Dermis microvascular lymphatic vessel endothelial cell (primary cell): ENCODE results near the gene COL6A5. TPM values are rescaled to one million over a fixed set of nuclear protein-coding genes. Genes with fewer than 3 reads are reported as not detected.
A peak's percentile ranks its signal among the peaks of the same experiment; 100 is the strongest.
"Not testable (repeated sequence)": the region's sequence is repeated elsewhere in the genome, so short reads cannot be mapped to it uniquely, and the experiment has no call there.

Experiments
- DNase-seq, 2 donors: peaks; one replicate each; pipeline versions ENCODE4 v3.0.0 to v3.0.0-alpha.2; 2010; ENCODE audit warnings: low read depth in 2 of 2
- total RNA-seq: library from RNA; depleted of rRNA; stranded (reverse); fragments of >200 nt; gene quantifications from 2 replicates; pipeline ENCODE4 v1.2.1, GENCODE V29; 2014

Gene COL6A5
- total RNA-seq, 1 donor from 2014 or later = not detected

GRCh38 chr3:130442284-130442683 is 96.8 kb downstream of the COL6A5 start:
- DNase-seq = no peak

GRCh38 chr3:130446840-130447239 is 101.4 kb downstream of the COL6A5 start:
- DNase-seq = not testable (repeated sequence)

GRCh38 chr3:130448155-130448554 is 102.7 kb downstream of the COL6A5 start:
- DNase-seq = not testable (repeated sequence)

GRCh38 chr3:130456540-130456939 is 111.1 kb downstream of the COL6A5 start:
- no peak for DNase-seq

GRCh38 chr3:130457671-130458070 is 112.2 kb downstream of the COL6A5 start:
- no peak for DNase-seq

GRCh38 chr3:130459944-130460343 is 114.5 kb downstream of the COL6A5 start:
- no peak for DNase-seq

- DNase-seq = no peak
Observed at GRCh38 chr3:130462089-130462488, 116.6 kb downstream of the COL6A5 start.

- no peak for DNase-seq
Observed at GRCh38 chr3:130463221-130463620, 117.7 kb downstream of the COL6A5 start.

- no peak for DNase-seq
Observed at GRCh38 chr3:130465521-130465920, 120.0 kb downstream of the COL6A5 start.

GRCh38 chr3:130468311-130468710 is 122.8 kb downstream of the COL6A5 start:
- no peak for DNase-seq

GRCh38 chr3:130470126-130470525 is 124.7 kb downstream of the COL6A5 start:
- DNase-seq = no peak

GRCh38 chr3:130473416-130473815 is 127.9 kb downstream of the COL6A5 start:
- no peak for DNase-seq

GRCh38 chr3:130480736-130481135 is 135.3 kb downstream of the COL6A5 start:
- peak in 1 of 2 donors; percentile 1 for DNase-seq

GRCh38 chr3:130488288-130488687 is 142.8 kb downstream of the COL6A5 start:
- no peak for DNase-seq

- DNase-seq = no peak
Observed at GRCh38 chr3:130488769-130489450, 143.4 kb downstream of the COL6A5 start.

GRCh38 chr3:130490241-130490640 is 144.8 kb downstream of the COL6A5 start:
- DNase-seq = no peak

GRCh38 chr3:130491431-130491830 is 146.0 kb downstream of the COL6A5 start:
- no peak for DNase-seq

- no peak for DNase-seq
Observed at GRCh38 chr3:130504701-130505100, 159.2 kb downstream of the COL6A5 start.

- no peak for DNase-seq
Observed at GRCh38 chr3:130506031-130506430, 160.6 kb downstream of the COL6A5 start.

GRCh38 chr3:130507746-130508145 is 162.3 kb downstream of the COL6A5 start:
- no peak for DNase-seq

GRCh38 chr3:130509008-130509407 is 163.5 kb downstream of the COL6A5 start:
- no peak for DNase-seq

GRCh38 chr3:130514681-130515080 is 169.2 kb downstream of the COL6A5 start:
- DNase-seq = no peak

- DNase-seq = no peak
Observed at GRCh38 chr3:130515755-130516154, 170.3 kb downstream of the COL6A5 start.
